Measurements from ENCODE around the gene USP2. TPM values are rescaled to one million over a fixed set of nuclear protein-coding genes. Genes with fewer than 3 reads are reported as not detected.

The USP2 gene
- total RNA-seq, 1 experiment from 2014 or later = 3.1 TPM

GRCh38 chr11:119415517-119415916 lies 34.0 kb upstream of the USP2 start:
- BruUV-seq (replicated peaks) = no TSS peak
- Histone ChIP-seq H3K4me1 (ENCODE audit: control insufficient read depth, insufficient read depth, low read length) (peaks cover 6% of the 10 kb centered on the region; the same call in 1 of the 2 replicates), H3K9me3 (ENCODE audit: control insufficient read depth, insufficient read depth, low read depth, low read length) (no peaks in the 10 kb centered on the region), H3K4me3 (ENCODE audit: low read depth in 2 of 2, low read length in 2 of 2) (no peak overlapping the region), H3K27me3 (ENCODE audit: control insufficient read depth, insufficient read depth, low read length) (no peaks in the 10 kb centered on the region), H3K36me3 (ENCODE audit: control insufficient read depth, insufficient read depth, low read length) (no peaks in the 10 kb centered on the region), H3K27ac (ENCODE audit: low read length) (no peak overlapping the region)
- no peak for DNase-seq (ENCODE audit: low read depth, low spot score)
- intact Hi-C loops (cut with micrococcal nuclease; ENCODE audit: unreplicated experiment) = no loop called here
- POLR2A ChIA-PET = no interaction called here
- CTCF ChIA-PET = no interaction called here
- ATAC-seq = no peak
- TF ChIP-seq TCF7L2 (IDR thresholded peaks at IDR 0.05; ENCODE audit: low read depth, low read length) = no peak
- TF ChIP-seq POLR2AphosphoS5 (IDR thresholded peaks at IDR 0.05; ENCODE audit: low read depth, low read length) = no peak
- TF ChIP-seq SIN3A (IDR thresholded peaks at IDR 0.05; ENCODE audit: borderline replicate concordance, insufficient read depth, low read depth, low read length) = no peak
- TF ChIP-seq, protein P1, sequence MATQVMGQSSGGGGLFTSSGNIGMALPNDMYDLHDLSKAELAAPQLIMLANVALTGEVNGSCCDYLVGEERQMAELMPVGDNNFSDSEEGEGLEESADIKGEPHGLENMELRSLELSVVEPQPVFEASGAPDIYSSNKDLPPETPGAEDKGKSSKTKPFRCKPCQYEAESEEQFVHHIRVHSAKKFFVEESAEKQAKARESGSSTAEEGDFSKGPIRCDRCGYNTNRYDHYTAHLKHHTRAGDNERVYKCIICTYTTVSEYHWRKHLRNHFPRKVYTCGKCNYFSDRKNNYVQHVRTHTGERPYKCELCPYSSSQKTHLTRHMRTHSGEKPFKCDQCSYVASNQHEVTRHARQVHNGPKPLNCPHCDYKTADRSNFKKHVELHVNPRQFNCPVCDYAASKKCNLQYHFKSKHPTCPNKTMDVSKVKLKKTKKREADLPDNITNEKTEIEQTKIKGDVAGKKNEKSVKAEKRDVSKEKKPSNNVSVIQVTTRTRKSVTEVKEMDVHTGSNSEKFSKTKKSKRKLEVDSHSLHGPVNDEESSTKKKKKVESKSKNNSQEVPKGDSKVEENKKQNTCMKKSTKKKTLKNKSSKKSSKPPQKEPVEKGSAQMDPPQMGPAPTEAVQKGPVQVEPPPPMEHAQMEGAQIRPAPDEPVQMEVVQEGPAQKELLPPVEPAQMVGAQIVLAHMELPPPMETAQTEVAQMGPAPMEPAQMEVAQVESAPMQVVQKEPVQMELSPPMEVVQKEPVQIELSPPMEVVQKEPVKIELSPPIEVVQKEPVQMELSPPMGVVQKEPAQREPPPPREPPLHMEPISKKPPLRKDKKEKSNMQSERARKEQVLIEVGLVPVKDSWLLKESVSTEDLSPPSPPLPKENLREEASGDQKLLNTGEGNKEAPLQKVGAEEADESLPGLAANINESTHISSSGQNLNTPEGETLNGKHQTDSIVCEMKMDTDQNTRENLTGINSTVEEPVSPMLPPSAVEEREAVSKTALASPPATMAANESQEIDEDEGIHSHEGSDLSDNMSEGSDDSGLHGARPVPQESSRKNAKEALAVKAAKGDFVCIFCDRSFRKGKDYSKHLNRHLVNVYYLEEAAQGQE (IDR thresholded peaks at IDR 0.05; ENCODE audit: insufficient read depth in 1 of 2, low read depth in 2 of 2, low read length in 1 of 2) = no peak
- no peak for TF ChIP-seq CTCF (IDR thresholded peaks at IDR 0.05)
- in situ Hi-C loops (cut with HindIII; ENCODE audit: low pct_unique_long_range_greater_than_20kb, low sequenced_read_pairs) = no loop called here

GRCh38 chr11:119414734-119415133 lies 33.2 kb upstream of the USP2 start:
- Histone ChIP-seq H3K36me3 (ENCODE audit: control insufficient read depth, insufficient read depth, low read length) (no peaks in the 10 kb centered on the region), H3K4me3 (ENCODE audit: low read depth in 2 of 2, low read length in 2 of 2) (no peak overlapping the region), H3K27me3 (ENCODE audit: control insufficient read depth, insufficient read depth, low read length) (no peaks in the 10 kb centered on the region), H3K9me3 (ENCODE audit: control insufficient read depth, insufficient read depth, low read depth, low read length) (no peaks in the 10 kb centered on the region), H3K27ac (ENCODE audit: low read length) (no peak overlapping the region), H3K4me1 (ENCODE audit: control insufficient read depth, insufficient read depth, low read length) (peaks cover 4% of the 10 kb centered on the region; the same call in 1 of the 2 replicates)
- no peak for ATAC-seq
- ChIA-PET CTCF (interaction anchor here (0.5 to 0.6 kb wide), 2 partner anchors 13 to 42 kb away, joined by 5 read pairs; no protein-coding TSS in a partner anchor), POLR2A (no interaction called here)
- in situ Hi-C loops (cut with HindIII; ENCODE audit: low pct_unique_long_range_greater_than_20kb, low sequenced_read_pairs) = no loop called here
- TF ChIP-seq CTCF (IDR thresholded peaks at IDR 0.05) = no peak
- TF ChIP-seq, protein P1 (IDR thresholded peaks at IDR 0.05; ENCODE audit: insufficient read depth in 1 of 2, low read depth in 2 of 2, low read length in 1 of 2) = no peak
- BruUV-seq (replicated peaks) = no TSS peak
- no peak for DNase-seq (ENCODE audit: low read depth, low spot score)
- intact Hi-C loops (cut with micrococcal nuclease; ENCODE audit: unreplicated experiment) = no loop called here

Measured in Panc1 (cell line).